Astrocyte of the spinal cord (primary cell): Measurements from ENCODE around the gene DEAF1.

ENCODE experiments used
- DNase-seq: peaks from one replicate; pipeline ENCODE4 v3.0.0; 2011; ENCODE audit warnings: low read depth, low spot score
- H3K4me3 ChIP-seq: 2 replicates; pipeline ENCODE4 v1.5.1; 2011; ENCODE audit warnings: low read depth, mild to moderate bottlenecking, low read length, moderate library complexity
- in situ Hi-C: cut with HindIII; loops from 2 replicates; pipeline ENCODE4 v1.10.0; 2017; ENCODE audit warnings: low sequenced_read_pairs
- TF ChIP-seq, protein P1 (sequence below): IDR thresholded peaks from 2 replicates; pipeline ENCODE4 v1.5.1; 2012; ENCODE audit warnings: low read depth, mild to moderate bottlenecking, low read length, inconsistent platforms

Gene DEAF1

DNA sequence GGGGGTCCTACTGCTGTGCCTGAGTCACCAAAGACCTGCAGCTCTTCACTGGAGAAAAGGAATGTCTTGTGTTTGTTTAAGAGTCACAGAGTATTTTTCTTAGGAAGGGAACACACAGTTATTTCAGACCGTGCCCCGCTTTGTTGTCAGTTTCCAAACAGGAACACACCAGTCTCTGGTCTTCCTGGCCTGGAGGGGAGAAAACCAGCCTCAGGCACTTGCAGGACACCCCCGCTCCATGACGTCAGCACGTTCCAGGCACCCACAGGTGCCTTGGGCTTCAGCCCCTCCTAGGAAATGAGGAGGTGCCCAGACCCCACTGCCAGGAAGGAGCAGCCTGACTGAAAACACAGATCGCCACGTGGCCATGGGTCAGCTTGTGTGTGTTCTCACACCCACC is 5.4 kb downstream of the DEAF1 start:
- in situ Hi-C loops = no loop called here
- peak; percentile 73 for DNase-seq
- TF ChIP-seq, protein P1, sequence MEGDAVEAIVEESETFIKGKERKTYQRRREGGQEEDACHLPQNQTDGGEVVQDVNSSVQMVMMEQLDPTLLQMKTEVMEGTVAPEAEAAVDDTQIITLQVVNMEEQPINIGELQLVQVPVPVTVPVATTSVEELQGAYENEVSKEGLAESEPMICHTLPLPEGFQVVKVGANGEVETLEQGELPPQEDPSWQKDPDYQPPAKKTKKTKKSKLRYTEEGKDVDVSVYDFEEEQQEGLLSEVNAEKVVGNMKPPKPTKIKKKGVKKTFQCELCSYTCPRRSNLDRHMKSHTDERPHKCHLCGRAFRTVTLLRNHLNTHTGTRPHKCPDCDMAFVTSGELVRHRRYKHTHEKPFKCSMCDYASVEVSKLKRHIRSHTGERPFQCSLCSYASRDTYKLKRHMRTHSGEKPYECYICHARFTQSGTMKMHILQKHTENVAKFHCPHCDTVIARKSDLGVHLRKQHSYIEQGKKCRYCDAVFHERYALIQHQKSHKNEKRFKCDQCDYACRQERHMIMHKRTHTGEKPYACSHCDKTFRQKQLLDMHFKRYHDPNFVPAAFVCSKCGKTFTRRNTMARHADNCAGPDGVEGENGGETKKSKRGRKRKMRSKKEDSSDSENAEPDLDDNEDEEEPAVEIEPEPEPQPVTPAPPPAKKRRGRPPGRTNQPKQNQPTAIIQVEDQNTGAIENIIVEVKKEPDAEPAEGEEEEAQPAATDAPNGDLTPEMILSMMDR = no peak

DNA sequence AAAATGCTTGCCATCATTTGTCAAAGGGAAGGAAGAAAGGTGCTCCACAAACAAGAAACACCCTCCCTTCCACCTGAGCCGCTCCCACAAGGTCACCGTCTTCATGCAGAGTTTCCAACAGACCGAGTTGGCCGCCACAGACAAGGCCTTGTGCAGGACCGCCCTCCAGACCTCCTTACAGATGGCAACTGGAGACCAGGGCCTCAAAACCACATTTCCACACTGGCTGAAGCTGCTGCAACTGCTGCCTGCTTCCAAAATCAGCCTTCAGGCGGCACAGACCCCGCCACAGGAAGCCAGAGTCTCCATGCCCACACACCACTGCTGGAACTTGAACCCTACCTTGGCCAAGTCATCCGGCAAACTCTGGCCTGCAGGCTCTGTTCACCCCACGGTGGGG is 6.3 kb downstream of the DEAF1 start:
- TF ChIP-seq, protein P1 = no peak
- H3K4me3 ChIP-seq = no peak overlapping the region
- DNase-seq = no peak
- in situ Hi-C loops = no loop called here

More for the DNA sequence above, 5.4 kb downstream of the DEAF1 start:
- no peak overlapping the region for H3K4me3 ChIP-seq

DNA sequence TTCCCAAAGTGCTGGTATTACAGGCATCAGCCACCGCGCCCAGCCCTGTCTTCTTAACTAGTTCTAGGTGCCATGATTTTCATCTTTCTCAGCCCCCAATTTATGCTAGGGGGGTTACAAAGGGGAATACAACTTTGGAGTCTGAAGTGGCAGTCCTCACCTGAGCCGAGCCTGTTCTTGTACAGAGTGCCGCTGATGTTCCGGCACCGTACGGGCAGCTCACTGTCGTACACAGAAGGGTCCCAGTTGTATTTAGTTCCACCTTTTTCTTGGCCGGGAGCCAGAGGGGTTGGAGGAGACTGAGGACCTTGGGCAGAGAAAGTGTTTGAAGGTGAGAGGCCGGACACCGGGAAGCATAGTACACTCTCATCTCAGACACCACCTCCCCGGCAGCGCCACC is 7.3 kb downstream of the DEAF1 start:
- no peak overlapping the region for H3K4me3 ChIP-seq
- DNase-seq = no peak
- in situ Hi-C loops = no loop called here
- TF ChIP-seq, protein P1 = no peak

DNA sequence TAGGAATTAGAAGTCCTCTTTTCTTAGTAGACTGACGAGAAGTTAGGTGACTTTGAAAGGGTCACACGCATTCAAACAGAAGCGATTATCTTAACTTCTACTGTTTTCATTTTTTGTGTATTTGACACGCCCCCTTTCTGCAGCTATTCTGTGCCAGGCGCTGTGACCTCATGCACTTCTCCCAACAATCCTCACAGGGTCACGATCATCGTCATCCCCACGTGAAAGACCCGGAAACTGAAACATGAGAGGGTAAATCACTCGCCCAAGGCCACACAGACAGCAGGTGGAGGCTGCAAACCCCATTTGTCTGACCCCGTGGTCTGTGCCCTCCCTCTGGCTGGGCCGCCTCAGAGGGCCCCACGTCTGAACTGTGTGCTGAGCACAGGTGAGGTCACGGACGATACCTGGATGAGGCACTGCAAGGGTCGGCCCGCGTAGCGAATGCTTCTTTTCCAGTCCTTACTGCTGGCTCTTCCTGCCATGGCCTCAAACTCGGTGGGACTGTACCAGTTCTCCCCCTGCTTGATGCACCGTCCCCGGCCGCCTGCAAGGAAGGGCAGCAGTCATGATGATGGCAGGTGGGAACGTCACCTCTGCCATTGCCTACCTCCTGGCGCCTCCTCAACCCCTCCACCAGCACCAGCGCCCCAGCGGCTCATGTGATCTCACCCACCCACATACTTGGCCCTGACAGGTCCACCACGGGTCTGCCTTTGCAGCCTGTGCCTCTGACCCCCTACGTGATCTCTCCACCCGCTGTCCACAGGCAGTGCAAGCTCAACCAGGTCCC is 8.4 kb downstream of the DEAF1 start:
- TF ChIP-seq, protein P1 = no peak
- no peak overlapping the region for H3K4me3 ChIP-seq
- in situ Hi-C loops = no loop called here
- no peak for DNase-seq

DNA sequence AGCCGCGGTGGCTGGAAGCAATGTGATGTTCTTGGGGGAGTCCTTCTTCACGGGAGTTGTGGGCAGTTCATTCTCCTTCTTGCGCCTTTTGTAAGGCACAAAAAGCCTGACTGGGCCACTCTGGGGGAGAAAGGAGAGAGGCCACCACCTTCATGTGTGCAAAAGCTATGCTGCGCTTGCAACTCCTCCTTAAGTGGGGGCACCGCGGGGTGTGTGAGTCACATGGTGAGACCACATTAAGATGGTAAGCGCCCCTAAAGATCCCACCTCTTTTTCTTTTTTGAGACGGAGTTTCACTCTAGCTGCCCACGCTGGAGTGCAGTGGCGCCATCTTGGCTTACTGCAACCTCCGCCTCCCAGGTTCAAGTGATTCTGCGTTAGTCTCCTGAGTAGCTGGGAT is 14.1 kb downstream of the DEAF1 start:
- DNase-seq = no peak
- in situ Hi-C loops = no loop called here
- H3K4me3 ChIP-seq = no peak overlapping the region
- TF ChIP-seq, protein P1 = no peak

DNA sequence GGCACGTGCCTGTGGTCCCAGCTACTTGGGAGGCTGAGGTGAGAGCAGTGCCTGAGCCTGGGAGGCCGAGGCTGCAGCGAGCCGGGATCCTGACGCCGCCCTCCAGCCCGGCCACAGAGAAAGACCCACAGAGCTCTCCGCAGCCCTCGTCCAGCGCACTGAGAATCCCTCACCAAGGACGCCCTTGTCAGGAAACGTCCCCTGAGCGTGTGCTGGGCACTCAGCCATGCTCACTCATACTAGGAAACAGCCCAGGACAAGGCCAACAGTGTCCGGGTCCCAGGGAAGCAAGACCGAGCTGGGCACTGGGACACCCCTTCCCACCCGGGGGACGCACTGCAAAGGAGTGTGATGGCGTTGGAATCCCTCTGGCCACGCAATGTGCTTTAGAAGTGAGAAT is 14.5 kb downstream of the DEAF1 start:
- DNase-seq = no peak
- TF ChIP-seq, protein P1 = no peak
- in situ Hi-C loops = no loop called here
- no peak overlapping the region for H3K4me3 ChIP-seq
